Fibroblast of pulmonary artery (primary cell): Measurements from ENCODE around the gene TSPAN10.

Experiments used
- DNase-seq: peaks from one replicate; pipeline ENCODE4 v3.0.0-alpha.2; 2010; ENCODE audit warnings: low read depth
- H3K4me3 ChIP-seq: replicated peaks from 2 replicates; pipeline ENCODE4 v1.5.1; 2011; ENCODE audit warnings: low read depth, mild to moderate bottlenecking, control low read depth, low read length, moderate library complexity
- TF ChIP-seq, protein P1 (sequence below): IDR thresholded peaks from 2 replicates; pipeline ENCODE4 v1.5.1; 2011; ENCODE audit warnings: mild to moderate bottlenecking, control low read depth, low read length, inconsistent platforms; ENCODE audit errors: missing control alignments

Gene TSPAN10

DNA sequence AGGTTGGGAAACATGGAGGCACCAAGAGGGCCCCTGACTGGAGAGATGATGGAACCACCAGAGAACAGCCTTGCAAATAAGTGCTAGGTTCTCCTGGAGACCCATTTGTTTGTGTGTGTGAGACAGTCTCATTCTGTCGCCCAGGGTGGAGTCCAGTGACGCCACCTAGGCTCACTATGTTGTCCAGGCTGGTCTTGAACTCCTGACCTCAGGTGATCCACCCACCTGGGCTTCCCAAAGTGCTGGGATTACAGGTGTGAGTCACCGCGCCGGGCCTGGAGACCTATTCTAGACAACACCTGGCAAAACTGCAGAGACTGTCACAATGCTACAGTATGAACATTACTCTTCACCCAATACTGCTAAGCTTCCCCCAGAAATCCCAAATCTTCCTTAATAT, 1.6 kb upstream of the TSPAN10 start:
- no peak for DNase-seq
- H3K4me3 ChIP-seq, result peak overlapping the region; percentile 93
- TF ChIP-seq, protein P1, sequence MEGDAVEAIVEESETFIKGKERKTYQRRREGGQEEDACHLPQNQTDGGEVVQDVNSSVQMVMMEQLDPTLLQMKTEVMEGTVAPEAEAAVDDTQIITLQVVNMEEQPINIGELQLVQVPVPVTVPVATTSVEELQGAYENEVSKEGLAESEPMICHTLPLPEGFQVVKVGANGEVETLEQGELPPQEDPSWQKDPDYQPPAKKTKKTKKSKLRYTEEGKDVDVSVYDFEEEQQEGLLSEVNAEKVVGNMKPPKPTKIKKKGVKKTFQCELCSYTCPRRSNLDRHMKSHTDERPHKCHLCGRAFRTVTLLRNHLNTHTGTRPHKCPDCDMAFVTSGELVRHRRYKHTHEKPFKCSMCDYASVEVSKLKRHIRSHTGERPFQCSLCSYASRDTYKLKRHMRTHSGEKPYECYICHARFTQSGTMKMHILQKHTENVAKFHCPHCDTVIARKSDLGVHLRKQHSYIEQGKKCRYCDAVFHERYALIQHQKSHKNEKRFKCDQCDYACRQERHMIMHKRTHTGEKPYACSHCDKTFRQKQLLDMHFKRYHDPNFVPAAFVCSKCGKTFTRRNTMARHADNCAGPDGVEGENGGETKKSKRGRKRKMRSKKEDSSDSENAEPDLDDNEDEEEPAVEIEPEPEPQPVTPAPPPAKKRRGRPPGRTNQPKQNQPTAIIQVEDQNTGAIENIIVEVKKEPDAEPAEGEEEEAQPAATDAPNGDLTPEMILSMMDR, result no peak

DNA sequence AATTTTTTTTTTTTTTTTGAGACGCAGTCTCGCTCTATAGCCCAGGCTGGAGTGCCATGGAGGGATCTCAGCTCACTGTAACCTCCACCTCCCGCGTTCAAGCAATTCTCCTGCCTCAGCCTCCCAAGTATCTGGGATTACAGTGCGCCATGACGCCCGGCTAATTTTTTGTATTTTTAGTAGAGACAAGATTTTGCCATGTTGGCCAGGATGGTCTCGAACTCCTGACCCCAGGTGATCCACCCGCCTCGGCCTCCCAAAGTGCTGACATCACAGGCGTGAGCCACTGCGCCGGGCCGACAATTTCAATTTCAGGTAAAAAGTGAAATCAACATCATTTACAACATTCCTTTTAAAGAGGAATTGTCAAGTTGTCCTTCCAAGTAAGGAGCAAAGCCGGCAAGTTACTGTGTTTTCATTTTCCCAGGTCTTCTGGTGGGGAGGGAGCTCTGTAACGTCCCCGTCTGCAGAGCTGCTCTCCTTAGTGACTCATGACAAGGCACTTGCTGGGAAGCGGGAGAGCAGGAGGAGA, 957 bp upstream of the TSPAN10 start:
- TF ChIP-seq, protein P1, result no peak
- peak overlapping the region; percentile 93 for H3K4me3 ChIP-seq
- DNase-seq, result no peak

DNA sequence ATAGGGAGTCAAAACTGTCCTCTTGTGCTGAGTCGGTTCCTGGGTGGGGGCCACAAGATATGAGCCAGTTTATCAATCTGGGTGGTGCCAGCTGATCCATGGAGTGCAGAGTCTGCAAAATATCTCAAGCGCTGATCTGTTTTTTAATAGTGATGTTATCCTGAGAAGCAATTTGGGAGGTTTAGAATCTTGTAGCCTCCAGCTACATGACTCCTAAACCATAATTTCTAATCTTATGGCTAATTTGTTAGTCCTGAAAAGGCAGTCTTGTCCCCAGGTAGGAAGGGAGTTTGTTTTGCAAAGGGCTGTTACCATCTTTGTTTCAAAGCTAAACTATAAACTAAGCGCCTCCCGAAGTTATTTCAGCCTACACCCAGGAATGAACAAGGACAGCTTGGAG, 1.7 kb downstream of the TSPAN10 start:
- no peak overlapping the region for H3K4me3 ChIP-seq
- TF ChIP-seq, protein P1, result no peak
- no peak for DNase-seq

DNA sequence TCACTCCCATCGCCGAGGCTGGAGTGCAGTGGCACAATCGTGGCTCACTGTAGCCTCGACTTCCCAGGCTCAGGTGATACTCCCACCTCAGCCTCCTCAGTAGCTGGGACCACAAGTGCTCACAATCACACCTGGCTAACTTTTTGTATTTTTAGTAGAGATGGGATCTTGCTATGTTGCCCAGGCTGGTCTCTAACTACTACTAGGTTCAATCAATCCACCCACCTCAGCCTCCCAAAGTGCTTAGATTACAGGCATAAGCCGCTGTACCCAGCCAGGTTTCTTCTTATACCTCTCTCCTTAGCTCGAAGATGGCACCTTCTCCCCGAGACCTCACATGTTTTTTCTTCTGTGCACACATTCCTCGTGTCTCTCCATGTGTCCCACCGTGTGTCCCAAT, 3.0 kb downstream of the TSPAN10 start:
- no peak for DNase-seq
- TF ChIP-seq, protein P1, result no peak
- no peak overlapping the region for H3K4me3 ChIP-seq

DNA sequence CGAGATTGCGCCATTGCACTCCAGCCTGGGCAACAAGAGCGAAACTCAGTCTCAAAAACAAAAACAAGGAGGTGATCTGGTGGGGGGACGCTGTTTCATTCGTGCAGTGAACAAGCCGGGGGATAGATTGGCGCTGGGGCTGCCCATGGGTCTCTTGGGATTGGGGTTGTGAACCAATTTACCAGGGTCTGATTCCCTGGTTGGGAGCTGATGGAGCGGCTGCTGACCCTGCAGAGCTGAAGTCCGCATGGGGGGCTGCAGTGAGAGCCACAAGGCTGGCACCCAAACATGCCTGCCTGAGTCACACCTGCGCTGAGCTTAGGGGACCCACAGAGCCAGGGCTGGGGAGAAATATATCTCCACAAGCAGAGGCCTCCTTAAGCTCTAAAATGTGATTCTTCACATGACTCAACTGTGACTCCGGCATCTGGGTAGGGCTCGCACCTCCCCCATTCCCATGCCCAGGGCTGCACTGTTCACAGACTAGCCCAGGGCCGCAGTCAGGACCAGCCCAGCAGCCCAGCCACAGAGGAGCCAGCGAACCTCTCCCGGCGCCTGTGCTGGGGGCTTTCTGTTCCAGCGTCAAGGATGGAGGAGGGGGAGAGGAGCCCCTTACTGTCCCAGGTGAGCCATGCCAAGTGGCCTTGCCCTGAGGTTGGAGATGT, 5.0 kb downstream of the TSPAN10 start:
- DNase-seq, result peak; percentile 23
- no peak overlapping the region for H3K4me3 ChIP-seq
- TF ChIP-seq, protein P1, result no peak

DNA sequence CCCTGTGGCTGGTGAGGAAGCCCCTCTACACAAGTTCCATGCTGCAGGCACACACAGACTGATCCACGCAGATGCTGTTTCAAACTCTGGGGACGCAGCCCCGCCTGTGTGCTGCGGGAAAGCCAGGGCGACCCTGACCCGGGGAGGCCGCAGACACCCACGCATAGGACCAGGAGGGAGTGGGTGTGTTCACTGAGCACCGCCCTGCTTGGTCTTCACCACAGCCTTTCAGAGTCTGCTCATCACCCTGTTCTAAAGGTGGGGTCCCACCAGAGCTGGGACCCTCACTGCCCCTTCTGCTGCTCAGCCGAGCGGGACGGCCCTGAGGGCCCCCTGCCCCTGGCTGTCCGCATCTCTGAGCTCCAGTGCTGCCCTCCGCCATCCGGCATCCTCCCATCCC, 7.5 kb downstream of the TSPAN10 start:
- TF ChIP-seq, protein P1, result no peak
- DNase-seq, result no peak
- no peak overlapping the region for H3K4me3 ChIP-seq
